ENCODE data around the gene USH2A. TPM values are rescaled to one million over a fixed set of nuclear protein-coding genes. Genes with fewer than 3 reads are reported as not detected.
A peak's percentile ranks its signal among the peaks of the same experiment; 100 is the strongest.

USH2A gene
- total RNA-seq (2014; rRNA removed; shearing (Covaris generic)), result under 0.01 TPM in 1 of 2 replicates, not detected in the other
- 0.01 TPM in 1 of 2 replicates, not detected in the other for polyA plus RNA-seq (2016; fragmentation: Nextera tagmentation; extraction: Ambion mirVana)

- 14 to 19% methylated on average over 5 of the region's 5 CpGs for WGBS, 2 experiments (ENCODE audit: low coverage in 1 of 2, low lambda C conversion rate in 2 of 2, missing lambda C conversion rate in 2 of 2)
- H3K9me2 ChIP-seq (ENCODE audit: insufficient read depth), result peaks cover 3% of the 10 kb centered on the region; the same call in 1 of the 2 replicates
- no peaks in the 10 kb centered on the region for H3F3A ChIP-seq (ENCODE audit: insufficient read depth)
Measured at GRCh38 chr1:216422821-216423520, at the start of gene USH2A. Gene USH2A, minus strand, starts transcription at chr1:216423448. Its CDS starts 1,112 bp downstream, at chr1:216422336.

GRCh38 chr1:216466162-216466801 lies 43.0 kb upstream of the USH2A start:
- TF ChIP-seq EZH2 (IDR thresholded peaks at IDR 0.05; ENCODE audit: insufficient read depth, poor library complexity, severe bottlenecking) (no peak), EZH2phosphoT487 (IDR thresholded peaks at IDR 0.05; ENCODE audit: insufficient read depth, low read depth) (no peak)
- Histone ChIP-seq H2AFZ (no peak overlapping the region), H3K4me1 (ENCODE audit: insufficient read depth) (peaks cover 13% of the 10 kb centered on the region), H3K27me3 (replicated peaks; ENCODE audit: insufficient read depth) (0 out of 2 replicates have a peak, but pooled peaks cover 16% of the 10 kb centered on the region), H3K36me3 (ENCODE audit: low read depth) (no peaks in the 10 kb centered on the region), H4K20me1 (ENCODE audit: insufficient read depth) (no peaks in the 10 kb centered on the region), H3K4me2 (ENCODE audit: unreplicated experiment) (no peak overlapping the region), H3K79me2 (ENCODE audit: insufficient read depth) (no peaks in the 10 kb centered on the region), H3K4me3 (no peak overlapping the region), H3K9ac (no peak overlapping the region), H3K9me3 (ENCODE audit: low read depth) (no peaks in the 10 kb centered on the region), H3F3A (ENCODE audit: insufficient read depth) (0 out of 2 replicates have a peak, but pooled peaks cover 4% of the 10 kb centered on the region), H3K27ac (no peak overlapping the region), H3K9me2 (ENCODE audit: insufficient read depth) (no peaks in the 10 kb centered on the region)
- WGBS, 2 experiments (ENCODE audit: low coverage in 1 of 2, low lambda C conversion rate in 2 of 2, missing lambda C conversion rate in 2 of 2), result 45 to 46% methylated on average over 3 of the region's 3 CpGs
- no peak for DNase-seq
- in situ Hi-C loops (cut with MboI), result no loop called here

More at GRCh38 chr1:216422821-216423520, at the start of gene USH2A:
- in situ Hi-C loops (cut with MboI), result no loop called here
- Histone ChIP-seq H3K9ac (no peak within 1 kb of the TSS), H3K27ac (no peak within 1 kb of the TSS), H3K79me2 (ENCODE audit: insufficient read depth) (no peaks in the 10 kb centered on the region), H3K4me3 (no peak within 1 kb of the TSS), H3K4me2 (ENCODE audit: unreplicated experiment) (no peak within 1 kb of the TSS), H4K20me1 (ENCODE audit: insufficient read depth) (no peaks in the 10 kb centered on the region), H2AFZ (no peak within 1 kb of the TSS), H3K27me3 (replicated peaks; ENCODE audit: insufficient read depth) (no peaks in the 10 kb centered on the region), H3K36me3 (ENCODE audit: low read depth) (no peaks in the 10 kb centered on the region), H3K9me3 (ENCODE audit: low read depth) (no peaks in the 10 kb centered on the region), H3K4me1 (ENCODE audit: insufficient read depth) (no peaks in the 10 kb centered on the region)
- no peak for TF ChIP-seq EZH2 (IDR thresholded peaks at IDR 0.05; ENCODE audit: insufficient read depth, poor library complexity, severe bottlenecking)
- no peak for TF ChIP-seq EZH2phosphoT487 (IDR thresholded peaks at IDR 0.05; ENCODE audit: insufficient read depth, low read depth)
- DNase-seq, result no peak

- TF ChIP-seq EZH2 (IDR thresholded peaks at IDR 0.05; ENCODE audit: insufficient read depth, poor library complexity, severe bottlenecking) (no peak), EZH2phosphoT487 (IDR thresholded peaks at IDR 0.05; ENCODE audit: insufficient read depth, low read depth) (no peak)
- H3K4me2 ChIP-seq (ENCODE audit: unreplicated experiment), result no peak overlapping the region
- H4K20me1 ChIP-seq (ENCODE audit: insufficient read depth), result no peaks in the 10 kb centered on the region
- peak; percentile 73 for DNase-seq
- H3K27me3 ChIP-seq (replicated peaks; ENCODE audit: insufficient read depth), result 0 out of 2 replicates have a peak, but pooled peaks cover 9% of the 10 kb centered on the region
- no peak overlapping the region for H3K9ac ChIP-seq
- no peaks in the 10 kb centered on the region for H3K9me2 ChIP-seq (ENCODE audit: insufficient read depth)
- peaks cover 13% of the 10 kb centered on the region for H3K4me1 ChIP-seq (ENCODE audit: insufficient read depth)
- H3K4me3 ChIP-seq, result no peak overlapping the region
- 9 to 19% methylated on average over 1 of the region's 1 CpG for WGBS, 2 experiments (ENCODE audit: low coverage in 1 of 2, low lambda C conversion rate in 2 of 2, missing lambda C conversion rate in 2 of 2)
- in situ Hi-C loops (cut with MboI), result no loop called here
- H3K27ac ChIP-seq, result no peak overlapping the region
- no peak overlapping the region for H2AFZ ChIP-seq
- no peaks in the 10 kb centered on the region for H3K9me3 ChIP-seq (ENCODE audit: low read depth)
- H3F3A ChIP-seq (ENCODE audit: insufficient read depth), result 0 out of 2 replicates have a peak, but pooled peaks cover 4% of the 10 kb centered on the region
- H3K79me2 ChIP-seq (ENCODE audit: insufficient read depth), result no peaks in the 10 kb centered on the region
- H3K36me3 ChIP-seq (ENCODE audit: low read depth), result no peaks in the 10 kb centered on the region
Measured at GRCh38 chr1:216464489-216464888, 41.2 kb upstream of the USH2A start.

- Histone ChIP-seq H4K20me1 (ENCODE audit: insufficient read depth) (no peaks in the 10 kb centered on the region), H3K4me2 (ENCODE audit: unreplicated experiment) (no peak overlapping the region), H2AFZ (no peak overlapping the region), H3K27me3 (replicated peaks; ENCODE audit: insufficient read depth) (0 out of 2 replicates have a peak, but pooled peaks cover 4% of the 10 kb centered on the region), H3K79me2 (ENCODE audit: insufficient read depth) (no peaks in the 10 kb centered on the region), H3K9ac (no peak overlapping the region), H3K9me3 (ENCODE audit: low read depth) (no peaks in the 10 kb centered on the region), H3K4me3 (no peak overlapping the region), H3K36me3 (ENCODE audit: low read depth) (no peaks in the 10 kb centered on the region), H3K9me2 (ENCODE audit: insufficient read depth) (no peaks in the 10 kb centered on the region), H3F3A (ENCODE audit: insufficient read depth) (0 out of 2 replicates have a peak, but pooled peaks cover 4% of the 10 kb centered on the region), H3K4me1 (ENCODE audit: insufficient read depth) (peaks cover 13% of the 10 kb centered on the region), H3K27ac (no peak overlapping the region)
- 11 to 13% methylated on average over 3 of the region's 3 CpGs for WGBS, 2 experiments (ENCODE audit: low coverage in 1 of 2, low lambda C conversion rate in 2 of 2, missing lambda C conversion rate in 2 of 2)
- TF ChIP-seq EZH2 (IDR thresholded peaks at IDR 0.05; ENCODE audit: insufficient read depth, poor library complexity, severe bottlenecking) (no peak), EZH2phosphoT487 (IDR thresholded peaks at IDR 0.05; ENCODE audit: insufficient read depth, low read depth) (no peak)
- in situ Hi-C loops (cut with MboI), result no loop called here
- peak; percentile 12 for DNase-seq
Measured at GRCh38 chr1:216462066-216462775, 39.0 kb upstream of the USH2A start.

All from GM23248 (cell line).